NCI-H1105 (cell line): ENCODE results near the gene DLG2.
"Not testable (repeated sequence)": the region's sequence is repeated elsewhere in the genome, so short reads cannot be mapped to it uniquely, and the experiment has no call there.

Source experiments
- DNase-seq: peaks from one replicate; lab custom pipeline; 2025; lab: John Stamatoyannopoulos, UW

DLG2 gene

DNA sequence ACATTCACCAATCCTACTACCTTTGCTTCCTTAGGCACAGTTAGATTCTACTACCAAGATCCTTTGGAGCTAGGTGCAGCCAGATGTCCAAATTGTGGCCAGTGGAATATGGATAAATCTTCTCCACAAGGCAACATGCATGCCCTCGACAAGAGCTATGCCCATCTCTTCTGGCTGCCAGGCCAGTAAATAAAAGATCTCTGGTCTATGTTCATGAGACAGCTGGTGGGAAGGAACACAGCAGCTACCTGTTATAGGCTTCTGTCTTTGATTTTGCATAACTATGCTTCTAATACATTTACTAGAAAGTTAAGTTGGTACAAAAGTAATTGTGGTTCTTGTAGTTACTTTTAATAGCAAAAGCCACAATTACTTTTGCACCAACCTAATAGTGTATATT lies 182.7 kb downstream of the DLG2 start:
- DNase-seq = no peak

DNA sequence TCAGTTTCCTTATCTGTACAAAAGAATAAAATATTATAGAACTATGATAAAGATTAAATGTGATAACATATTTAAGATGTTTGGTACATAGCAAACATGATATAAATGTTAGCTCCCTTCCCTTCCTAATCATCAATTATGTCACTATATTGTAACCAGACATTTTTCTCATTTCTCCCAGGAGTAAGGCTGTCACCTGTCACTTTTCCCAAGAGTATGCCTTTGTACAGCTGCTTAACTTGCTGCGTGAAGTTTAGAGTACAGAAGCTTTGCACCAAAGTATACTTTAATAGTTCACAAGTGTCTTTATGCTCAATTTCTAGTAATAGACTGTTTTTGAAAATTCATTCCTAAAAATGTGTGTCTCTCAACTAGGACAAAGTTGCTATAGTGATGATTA lies 186.9 kb downstream of the DLG2 start:
- no peak for DNase-seq

DNA sequence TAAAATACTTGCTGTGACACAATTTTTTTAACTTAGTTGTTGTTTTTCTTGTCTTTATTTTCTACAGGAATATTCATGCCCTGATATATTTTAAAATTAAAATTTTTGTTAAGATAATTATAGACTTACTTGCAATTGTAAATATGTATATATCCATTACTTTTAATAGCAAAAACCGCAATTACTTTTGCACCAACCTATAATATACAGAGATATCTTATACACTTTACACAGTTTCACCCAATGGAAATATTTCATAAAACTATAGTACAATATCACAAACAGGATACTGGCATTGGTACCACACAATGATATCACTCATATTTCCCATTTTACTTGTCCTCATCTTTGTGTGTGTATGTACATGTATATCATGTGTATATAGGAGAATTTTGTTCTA lies 188.8 kb downstream of the DLG2 start:
- DNase-seq = no peak

DNA sequence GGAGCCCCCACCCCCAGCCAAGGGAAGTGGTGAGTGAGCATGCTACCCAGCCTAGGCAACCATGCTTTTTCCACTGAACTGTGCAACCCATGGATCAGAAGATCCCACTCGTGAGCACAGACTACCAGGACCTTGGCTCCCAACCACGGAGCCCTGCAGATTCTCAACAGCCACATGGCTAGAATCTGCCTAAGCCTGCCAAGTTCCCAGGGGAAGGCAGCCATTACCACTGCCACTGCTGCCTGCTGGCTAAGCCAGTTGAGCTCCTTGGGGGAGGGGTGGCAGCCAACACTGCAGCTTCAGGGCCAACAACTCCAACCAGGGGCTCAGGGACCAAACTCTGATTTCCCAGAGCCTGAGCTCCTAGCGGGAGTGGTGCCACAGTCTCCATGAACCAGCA lies 195.8 kb downstream of the DLG2 start:
- no peak for DNase-seq

DNA sequence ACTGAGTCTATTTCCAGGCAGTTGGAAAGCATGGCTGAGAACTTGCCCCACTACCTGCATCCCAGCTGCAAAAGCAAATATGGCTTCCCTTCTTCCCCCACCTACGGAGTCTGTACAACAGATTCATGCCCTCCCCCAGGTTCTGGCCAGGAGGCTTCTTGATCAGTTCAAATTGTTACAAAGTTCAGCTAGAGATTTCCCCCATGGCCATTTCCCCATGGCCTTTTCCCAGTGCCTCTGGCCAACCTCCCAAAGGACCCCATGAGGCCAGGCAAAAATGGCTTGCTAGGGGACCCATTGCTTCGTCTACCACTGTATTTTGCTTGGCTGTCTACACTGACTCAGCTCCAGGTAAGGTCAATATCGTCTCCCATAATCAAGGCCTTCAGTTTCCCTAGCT lies 203.3 kb downstream of the DLG2 start:
- DNase-seq = no peak

DNA sequence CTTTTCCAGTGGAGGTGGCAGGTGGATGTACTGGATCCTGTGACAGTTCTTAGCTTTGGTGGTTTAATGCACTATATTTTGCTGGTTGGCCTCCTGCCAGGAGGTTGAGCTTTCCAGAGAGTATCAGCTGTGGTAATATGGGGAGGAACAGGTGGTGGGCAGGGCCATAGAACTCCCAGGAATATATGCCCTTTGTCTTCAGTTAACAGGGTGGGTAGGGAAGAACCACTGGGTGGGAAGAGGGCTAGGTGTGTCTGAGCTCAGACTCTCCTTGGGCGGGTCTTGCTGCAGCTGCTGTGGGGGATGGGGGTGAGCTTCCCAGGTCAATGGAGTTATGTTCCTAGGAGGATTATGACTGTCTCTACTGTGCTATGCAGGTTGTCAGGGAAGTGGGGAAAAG lies 203.8 kb downstream of the DLG2 start:
- DNase-seq = no peak

DNA sequence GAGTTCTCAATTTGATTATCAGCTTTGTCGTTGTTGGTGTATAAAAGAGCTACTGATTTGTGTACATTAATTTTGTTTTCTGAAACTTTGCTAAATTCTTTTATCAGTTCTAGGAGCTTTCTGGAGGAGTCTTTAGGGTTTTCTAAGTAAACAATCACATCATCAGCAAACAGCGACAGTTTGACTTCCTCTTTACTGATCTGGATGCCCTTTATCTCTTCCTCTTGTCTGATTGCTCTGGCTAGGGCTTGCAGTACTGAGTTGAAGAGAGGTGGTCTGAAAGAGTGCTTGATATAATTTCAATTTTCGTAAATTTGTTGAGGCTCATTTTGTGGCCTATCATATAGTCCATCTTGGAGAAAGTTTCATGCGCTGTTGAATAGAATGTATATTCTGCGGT lies 213.0 kb downstream of the DLG2 start:
- no peak for DNase-seq

DNA sequence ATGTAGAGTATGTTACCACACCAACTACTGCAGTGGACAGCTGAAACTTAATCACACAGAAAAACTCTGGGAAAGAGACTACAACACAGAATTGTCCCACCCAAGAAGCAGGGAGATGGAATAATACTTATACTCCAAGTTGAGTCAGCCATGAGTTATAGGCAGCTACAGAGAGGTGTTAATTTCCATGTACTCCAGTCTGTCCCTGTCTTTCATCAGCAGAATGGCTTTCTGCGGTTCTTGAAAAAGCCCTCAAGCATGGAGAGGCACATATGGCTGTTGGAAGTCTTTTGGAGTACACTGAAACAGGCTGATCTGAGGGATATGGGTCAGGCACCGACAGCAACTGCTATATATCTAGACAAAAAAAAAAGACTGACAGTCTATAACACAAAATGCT lies 219.5 kb downstream of the DLG2 start:
- no peak for DNase-seq

DNA sequence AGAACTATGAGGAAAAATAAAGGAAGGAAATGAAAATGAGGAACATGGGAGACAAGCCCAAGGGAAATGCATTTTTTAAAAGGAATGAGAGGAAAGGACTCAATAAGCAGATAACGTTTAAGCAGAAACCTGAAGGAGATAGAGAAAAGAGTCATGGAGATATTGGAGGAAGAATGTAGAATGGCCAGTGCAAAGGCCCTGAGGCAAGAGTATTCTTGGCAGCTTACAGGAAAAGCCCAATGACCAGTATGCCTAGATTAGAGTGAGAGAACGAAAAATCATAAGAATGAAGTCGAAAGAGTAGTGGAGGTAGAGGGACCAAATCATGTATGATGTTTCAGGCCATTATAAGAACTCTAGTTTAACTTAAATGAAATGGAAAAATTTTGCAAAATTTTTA lies 220.3 kb downstream of the DLG2 start:
- DNase-seq = no peak

DNA sequence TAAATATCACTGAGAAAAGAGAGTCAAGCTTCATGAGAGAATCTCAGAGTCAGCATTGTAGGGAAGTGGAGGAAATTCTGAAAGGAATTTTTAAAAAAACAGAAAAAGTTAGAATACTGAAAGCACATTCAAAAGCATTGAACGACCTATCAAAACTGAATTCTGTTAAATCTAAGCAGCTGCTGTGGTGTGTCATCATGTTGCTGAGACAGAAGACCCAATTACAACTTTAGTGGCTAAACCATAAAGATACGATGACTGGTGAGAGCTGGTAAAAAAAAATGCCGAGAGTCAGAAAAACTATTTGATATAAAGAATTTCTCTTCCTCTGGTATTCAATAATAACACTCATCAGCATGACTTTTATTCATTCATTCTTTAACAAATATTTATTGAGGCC lies 220.8 kb downstream of the DLG2 start:
- no peak for DNase-seq

DNA sequence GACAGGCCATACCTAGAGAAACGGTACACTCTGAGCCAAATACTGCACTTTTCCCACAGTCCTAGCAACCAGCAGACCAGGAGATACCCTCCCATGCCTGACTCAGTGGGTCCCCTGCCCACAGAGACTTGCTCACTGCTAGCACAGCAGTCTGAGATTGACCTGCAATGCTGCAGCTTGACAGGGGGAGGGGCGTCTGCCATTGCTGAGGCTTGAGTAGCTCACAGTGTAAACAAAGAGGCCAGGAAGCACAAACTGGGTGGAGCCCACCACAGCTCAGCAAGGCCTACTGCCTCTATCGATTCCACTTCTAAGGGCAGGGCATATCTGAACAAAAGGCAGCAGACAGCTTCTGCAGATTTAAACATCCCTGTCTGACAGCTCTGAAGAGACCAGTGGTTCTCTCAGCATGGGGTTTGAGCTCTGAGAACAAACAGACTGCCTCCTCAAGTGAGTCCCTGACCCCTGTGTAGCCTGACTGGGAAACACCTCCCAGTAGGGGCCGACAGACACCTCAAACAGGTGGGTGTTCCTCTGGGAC lies 231.6 kb downstream of the DLG2 start:
- DNase-seq = not testable (repeated sequence)

DNA sequence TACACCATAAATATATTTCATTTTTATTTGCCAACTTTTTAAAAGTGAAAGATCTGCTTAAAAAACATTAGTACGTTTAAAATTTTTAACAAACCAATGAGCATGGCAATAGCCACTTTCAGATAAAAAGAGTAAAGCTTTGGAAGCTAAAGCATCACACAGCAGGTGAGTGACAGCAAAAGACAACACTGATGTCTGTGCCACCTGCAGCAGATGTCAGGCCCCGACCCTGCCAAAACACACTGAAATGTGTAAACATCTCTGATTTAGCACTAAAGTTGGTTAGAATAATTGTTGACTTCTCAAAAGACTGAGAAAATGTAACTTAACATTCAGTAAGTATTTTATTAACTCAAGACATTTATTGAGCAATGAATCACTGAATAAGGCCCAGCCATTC lies 232.9 kb downstream of the DLG2 start:
- no peak for DNase-seq

DNA sequence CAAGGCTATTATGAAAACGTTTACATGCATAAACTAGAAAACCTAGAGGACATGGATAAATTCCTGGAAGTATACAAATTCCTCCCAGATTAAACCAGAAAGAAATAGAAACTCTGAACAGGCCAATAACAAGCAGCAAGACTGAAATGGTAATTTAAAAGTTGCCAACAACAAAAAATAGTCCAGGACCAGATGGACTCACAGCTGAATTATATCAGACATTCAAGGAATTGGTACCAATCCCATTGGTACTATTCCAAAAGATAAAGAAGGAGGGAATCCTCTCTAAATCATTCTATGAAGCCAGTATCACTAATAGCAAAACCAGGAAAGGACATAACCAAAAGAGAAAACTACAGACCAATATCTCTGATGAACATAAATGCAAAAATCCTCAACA lies 236.0 kb downstream of the DLG2 start:
- no peak for DNase-seq

DNA sequence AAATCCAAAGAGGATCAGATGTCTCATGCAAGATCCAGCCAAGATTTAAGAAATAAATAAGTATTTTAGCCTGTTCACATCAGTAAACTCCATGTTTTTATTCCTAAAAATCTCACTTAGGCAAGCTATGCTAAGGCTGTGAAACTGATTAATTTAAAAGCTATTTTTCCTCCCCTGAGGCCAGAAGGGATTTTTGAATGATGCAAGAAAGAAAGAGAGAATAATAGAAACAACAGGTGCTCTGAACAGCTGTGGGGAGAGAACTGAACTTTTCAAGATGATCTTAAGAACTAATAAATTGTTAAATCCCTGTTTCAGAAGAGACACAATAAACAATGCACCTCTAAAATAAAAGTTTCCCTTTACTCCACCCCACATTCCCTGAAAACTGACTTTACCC lies 241.6 kb downstream of the DLG2 start:
- DNase-seq = no peak

DNA sequence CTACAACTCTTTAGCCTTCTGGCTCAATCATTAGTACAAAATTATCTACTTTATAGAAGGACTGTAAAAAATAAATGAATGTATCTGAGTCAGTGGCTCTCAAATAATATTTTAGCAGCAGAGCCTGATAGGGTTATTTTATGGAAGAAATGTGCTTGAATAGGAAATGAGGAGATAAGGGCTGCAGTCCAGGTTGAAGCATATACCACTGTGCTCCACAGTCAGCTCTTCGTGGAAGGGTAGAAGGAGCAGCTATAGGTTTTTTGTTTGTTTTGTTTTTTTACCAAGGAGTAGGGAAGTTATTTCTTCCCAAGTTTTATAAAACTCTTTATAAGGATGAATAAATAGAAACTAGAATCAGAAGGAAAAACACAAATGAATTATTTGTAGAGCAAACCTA lies 242.0 kb downstream of the DLG2 start:
- DNase-seq = no peak

DNA sequence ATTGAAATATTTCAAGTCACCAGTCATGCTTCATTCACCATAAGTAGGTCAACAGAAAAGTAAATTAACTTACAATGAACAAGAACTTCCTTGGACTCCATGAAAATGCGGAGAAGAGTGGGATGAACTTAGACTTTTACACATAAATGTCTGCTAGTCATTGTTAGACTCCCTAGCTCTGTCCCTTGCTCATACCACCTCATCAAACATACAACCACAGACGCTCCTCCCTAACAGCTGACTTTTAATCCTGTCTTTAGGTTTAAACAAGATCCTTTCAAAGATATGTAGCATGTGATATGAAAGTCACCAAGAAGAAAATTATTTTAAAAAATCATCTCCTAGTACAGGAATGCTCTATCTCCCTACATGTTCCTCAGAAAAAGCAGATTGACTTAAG lies 248.1 kb downstream of the DLG2 start:
- DNase-seq = no peak

DNA sequence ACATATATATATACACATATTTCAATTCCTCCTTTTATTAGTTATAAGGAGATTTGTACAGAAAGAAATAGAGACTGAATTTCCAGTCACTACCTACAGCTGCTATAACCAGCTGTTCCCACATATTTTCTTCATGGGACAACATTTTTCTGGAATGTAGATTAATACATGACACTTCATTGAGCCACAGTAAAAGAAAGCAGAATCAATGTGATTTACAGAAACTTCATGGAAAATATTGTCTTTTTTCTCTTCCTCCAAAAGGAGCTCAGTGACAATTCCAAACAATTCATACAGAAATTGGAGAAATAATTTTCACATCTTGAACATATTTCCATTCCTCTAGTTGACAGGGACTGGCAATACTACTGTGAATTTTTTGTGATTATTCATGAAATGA lies 249.2 kb downstream of the DLG2 start:
- no peak for DNase-seq

DNA sequence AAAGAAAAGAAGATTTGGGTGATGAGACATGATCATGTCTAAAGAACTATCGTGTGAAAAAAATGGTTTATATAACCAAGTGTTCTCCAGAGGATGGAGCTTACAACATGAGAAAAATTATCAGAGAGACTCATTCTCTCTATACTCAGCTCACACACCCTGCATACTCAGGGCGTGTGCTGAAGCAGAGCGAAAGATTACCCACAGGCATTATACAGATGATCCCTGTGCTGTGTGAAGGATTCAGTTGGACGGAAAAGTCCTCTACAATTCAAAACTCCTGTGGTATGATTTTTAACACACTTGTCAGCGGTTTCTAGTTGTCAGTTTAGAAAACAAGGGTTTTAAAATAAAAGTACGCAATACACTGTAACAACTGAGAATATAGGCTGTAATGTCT lies 267.3 kb downstream of the DLG2 start:
- no peak for DNase-seq

DNA sequence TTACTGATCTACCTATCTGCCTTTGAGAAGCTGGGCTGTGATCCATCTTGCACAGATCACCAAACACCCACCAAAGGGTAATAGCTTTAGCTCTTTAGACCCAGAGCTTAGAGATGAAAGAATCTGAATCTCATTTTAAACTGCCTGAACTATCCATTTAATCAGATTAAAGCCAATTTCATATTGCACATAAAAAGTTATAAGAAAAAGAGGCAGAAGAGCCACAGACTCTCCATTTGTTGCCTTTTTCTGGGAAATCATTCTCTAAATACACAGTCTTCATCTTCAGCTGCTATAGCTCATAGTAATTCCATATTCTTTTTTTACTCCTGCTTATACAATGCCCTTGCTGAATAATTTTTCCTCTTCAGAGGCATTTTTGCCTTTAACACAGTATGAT lies 271.2 kb downstream of the DLG2 start:
- no peak for DNase-seq

DNA sequence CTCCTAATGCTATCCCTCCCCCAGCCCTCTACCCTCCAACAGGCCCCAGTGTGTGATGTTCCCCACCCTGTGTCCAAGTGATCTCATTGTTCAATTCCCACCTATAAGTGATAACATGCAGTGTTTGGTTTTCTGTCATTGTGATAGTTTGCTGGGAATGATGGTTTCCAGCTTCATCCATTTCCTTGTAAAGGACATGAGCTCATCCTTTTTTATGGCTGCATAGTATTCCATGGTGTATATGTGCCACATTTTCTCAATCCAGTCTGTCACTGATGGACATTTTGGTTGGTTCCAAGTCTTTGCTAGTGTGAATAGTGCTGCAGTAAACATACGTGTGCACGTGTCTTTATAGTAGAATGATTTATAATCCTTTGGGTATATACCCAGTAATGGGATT lies 277.6 kb downstream of the DLG2 start:
- not testable (repeated sequence) for DNase-seq

DNA sequence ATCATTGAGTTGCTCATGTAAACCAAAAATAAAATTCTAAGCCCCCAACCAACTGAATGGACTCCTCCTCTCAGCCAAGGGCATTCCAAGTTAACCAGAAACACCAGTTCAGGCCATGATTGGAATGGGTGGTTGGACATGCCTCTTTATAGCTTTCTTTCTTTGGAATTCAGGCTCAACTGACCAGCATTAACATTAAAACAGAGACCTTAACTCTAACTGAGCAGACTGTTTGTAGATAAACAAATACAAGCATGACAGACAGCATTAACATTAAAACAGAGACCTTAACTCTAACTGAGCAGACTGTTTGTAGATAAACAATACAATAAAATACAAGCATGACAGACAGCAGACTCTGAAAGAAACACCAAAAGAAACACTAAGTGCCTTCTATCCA lies 278.2 kb downstream of the DLG2 start:
- DNase-seq = no peak

DNA sequence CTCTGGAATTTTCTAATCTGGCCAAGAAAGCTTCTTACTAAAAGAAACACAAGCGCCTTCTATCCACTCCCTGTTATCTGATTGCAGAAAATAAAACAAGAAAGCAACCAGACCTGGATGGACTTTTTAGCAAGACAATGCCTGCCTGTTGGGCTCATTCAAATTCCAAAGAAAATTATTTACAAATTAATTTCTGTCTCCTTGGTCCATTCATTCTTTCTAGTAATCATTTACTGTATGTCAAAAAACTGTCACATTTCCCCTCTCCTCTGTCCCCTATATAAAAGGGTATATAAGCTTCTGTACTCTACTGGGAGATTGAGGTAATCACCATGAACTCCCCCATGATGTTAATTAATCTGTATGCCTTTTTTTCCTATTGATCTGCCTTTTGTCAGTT lies 279.9 kb downstream of the DLG2 start:
- no peak for DNase-seq

DNA sequence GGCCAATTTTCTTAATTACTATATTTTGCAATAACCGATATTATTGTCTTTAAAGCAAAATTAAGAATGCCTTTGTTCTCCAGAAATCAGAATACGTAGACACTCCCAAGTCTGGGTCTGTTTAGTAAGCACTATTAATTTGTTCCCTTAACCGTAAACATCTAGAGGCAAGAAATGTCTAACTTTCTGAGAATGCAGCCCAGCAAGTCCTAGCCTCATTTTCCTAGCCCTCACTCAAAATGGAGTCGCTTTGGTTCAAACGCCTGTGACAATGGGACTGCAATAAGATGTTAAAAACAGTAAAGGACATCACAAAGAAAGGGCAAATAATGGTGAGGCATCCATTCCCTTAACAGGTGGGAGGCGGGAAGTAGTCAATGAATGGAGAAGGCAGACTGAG lies 280.7 kb downstream of the DLG2 start:
- no peak for DNase-seq

DNA sequence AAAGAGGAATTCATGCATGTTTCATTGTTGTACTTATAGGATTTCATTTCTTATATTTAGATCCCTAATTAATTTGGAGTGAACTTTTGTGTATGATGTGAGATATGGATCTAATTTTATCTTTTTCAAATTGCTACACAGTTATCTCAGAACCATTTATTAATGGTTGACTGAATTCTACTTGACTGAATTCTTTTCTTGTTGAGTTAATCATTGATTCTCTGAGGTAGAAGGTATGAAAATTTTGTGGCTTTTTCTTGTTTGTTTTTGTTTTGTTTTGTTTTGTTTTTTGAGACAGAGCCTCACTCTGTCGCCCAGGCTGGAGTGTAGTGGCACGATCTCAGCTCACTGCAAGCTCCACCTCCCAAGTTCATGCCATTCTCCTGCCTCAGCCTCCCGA lies 286.3 kb downstream of the DLG2 start:
- not testable (repeated sequence) for DNase-seq

DNA sequence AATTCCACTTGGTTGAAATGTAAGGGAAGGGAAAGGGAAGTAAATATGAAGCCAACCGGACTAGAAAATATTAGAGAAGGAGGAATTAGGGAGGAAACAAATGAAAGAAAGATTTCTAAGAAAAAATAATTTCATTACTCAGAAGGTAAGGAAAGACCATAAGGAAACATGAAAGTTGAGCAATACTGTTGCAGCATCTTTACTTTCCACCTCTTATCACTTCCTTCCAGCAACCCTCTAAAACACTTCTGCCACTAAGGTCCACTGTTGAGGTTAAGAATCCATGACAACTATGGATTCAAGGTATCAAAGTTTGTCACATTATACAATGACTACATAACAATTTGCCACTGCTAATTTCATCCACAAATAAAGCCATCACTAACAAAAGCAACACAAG lies 308.6 kb downstream of the DLG2 start:
- DNase-seq = no peak
